HepG2 (cell line): Measurements from ENCODE around the gene ECHDC1. TPM values are rescaled to one million over a fixed set of nuclear protein-coding genes. Genes with fewer than 3 reads are reported as not detected.

Experiments
- ZNF772 ChIP-seq: sonication (generic); formaldehyde crosslinking; IDR thresholded peaks from 2 replicates; pipeline ENCODE4 v1.5.0; 2020; ENCODE audit warnings: mild to moderate bottlenecking, missing genetic modification reagents
- polyA plus RNA-seq, 8 experiments: library from polyadenylated mRNA; depleted of rRNA in 3 of 8; stranded (reverse) in 7 of 8; unstranded in 1 of 8; fragments of >200 nt; fragmentation: Illumina TruSeq in 4 of 8; extraction: Trizol in 4 of 8; gene quantifications; 2 replicates each; pipeline versions ENCODE4 v1.2.1 to v1.2.3, GENCODE V29; 2011 to 2016; ENCODE audit warnings: low read depth in 4 of 8, missing spikeins in 1 of 8, mixed read lengths in 1 of 8; ENCODE audit not compliant: insufficient read depth in 1 of 8
- total RNA-seq, 5 experiments: library from RNA; depleted of rRNA; stranded (reverse); fragments of >200 nt; fragmentation: Illumina TruSeq; extraction: Trizol; gene quantifications; 2 replicates each; pipeline ENCODE4 v1.2.3, GENCODE V29; 2016; ENCODE audit warnings: low read depth in 1 of 5
- TF ChIP-seq, protein P1 (sequence below), 2 experiments: fragments of 450-650 bp in 1 of 2; sonication (generic) in 1 of 2; formaldehyde crosslinking in 1 of 2; IDR thresholded peaks; 2 replicates each; pipeline versions ENCODE4 v1.6.1 to v1.8.0; 2016 to 2022; ENCODE audit warnings: antibody characterized with exemption in 1 of 2, mild to moderate bottlenecking in 1 of 2, missing genetic modification reagents in 1 of 2
- TF ChIP-seq, protein P2 (sequence below): sonication (generic); formaldehyde crosslinking; IDR thresholded peaks from 2 replicates; pipeline ENCODE4 v1.8.1; 2022; ENCODE audit warnings: low read depth, mild to moderate bottlenecking, missing genetic modification reagents
- TF ChIP-seq, protein P3 (sequence below): sonication (generic); formaldehyde crosslinking; IDR thresholded peaks from 2 replicates; pipeline ENCODE4 v1.8.0; 2022; ENCODE audit warnings: missing genetic modification reagents, mild to moderate bottlenecking, inconsistent platforms, borderline replicate concordance

ECHDC1 gene
- total and polyA plus RNA-seq, 2 of the 13 experiments (the other 11 are each of a cell fraction or from before 2014, with no cell fraction given) = 32.8 to 98.1 TPM

DNA sequence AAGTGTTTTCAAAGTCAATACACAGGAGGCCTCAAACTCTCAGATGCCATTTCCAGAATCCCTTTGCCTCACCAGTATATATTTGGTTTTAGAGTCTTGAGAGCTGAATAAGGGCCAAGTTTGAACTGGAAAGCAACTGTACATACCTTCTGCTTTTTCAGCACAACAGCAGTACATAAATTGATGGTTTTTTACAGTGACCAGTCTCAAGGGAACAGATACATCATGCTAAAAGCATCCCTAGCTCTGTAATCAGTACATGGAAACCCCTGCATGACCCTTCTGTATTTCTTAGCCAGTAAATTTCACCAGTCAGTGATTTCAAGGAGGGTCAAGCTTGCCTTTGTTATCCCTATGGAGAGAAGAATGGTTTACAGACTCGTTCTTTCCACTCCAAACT is 40.6 kb upstream of the ECHDC1 start (continued):
- TF ChIP-seq, protein P1, sequence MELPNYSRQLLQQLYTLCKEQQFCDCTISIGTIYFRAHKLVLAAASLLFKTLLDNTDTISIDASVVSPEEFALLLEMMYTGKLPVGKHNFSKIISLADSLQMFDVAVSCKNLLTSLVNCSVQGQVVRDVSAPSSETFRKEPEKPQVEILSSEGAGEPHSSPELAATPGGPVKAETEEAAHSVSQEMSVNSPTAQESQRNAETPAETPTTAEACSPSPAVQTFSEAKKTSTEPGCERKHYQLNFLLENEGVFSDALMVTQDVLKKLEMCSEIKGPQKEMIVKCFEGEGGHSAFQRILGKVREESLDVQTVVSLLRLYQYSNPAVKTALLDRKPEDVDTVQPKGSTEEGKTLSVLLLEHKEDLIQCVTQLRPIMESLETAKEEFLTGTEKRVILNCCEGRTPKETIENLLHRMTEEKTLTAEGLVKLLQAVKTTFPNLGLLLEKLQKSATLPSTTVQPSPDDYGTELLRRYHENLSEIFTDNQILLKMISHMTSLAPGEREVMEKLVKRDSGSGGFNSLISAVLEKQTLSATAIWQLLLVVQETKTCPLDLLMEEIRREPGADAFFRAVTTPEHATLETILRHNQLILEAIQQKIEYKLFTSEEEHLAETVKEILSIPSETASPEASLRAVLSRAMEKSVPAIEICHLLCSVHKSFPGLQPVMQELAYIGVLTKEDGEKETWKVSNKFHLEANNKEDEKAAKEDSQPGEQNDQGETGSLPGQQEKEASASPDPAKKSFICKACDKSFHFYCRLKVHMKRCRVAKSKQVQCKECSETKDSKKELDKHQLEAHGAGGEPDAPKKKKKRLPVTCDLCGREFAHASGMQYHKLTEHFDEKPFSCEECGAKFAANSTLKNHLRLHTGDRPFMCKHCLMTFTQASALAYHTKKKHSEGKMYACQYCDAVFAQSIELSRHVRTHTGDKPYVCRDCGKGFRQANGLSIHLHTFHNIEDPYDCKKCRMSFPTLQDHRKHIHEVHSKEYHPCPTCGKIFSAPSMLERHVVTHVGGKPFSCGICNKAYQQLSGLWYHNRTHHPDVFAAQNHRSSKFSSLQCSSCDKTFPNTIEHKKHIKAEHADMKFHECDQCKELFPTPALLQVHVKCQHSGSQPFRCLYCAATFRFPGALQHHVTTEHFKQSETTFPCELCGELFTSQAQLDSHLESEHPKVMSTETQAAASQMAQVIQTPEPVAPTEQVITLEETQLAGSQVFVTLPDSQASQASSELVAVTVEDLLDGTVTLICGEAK (IDR thresholded peaks at IDR 0.05) = no peak
- TF ChIP-seq, protein P1 (CRISPR knock-in tag; IDR thresholded peaks at IDR 0.05) = no peak
- TF ChIP-seq, protein P2, sequence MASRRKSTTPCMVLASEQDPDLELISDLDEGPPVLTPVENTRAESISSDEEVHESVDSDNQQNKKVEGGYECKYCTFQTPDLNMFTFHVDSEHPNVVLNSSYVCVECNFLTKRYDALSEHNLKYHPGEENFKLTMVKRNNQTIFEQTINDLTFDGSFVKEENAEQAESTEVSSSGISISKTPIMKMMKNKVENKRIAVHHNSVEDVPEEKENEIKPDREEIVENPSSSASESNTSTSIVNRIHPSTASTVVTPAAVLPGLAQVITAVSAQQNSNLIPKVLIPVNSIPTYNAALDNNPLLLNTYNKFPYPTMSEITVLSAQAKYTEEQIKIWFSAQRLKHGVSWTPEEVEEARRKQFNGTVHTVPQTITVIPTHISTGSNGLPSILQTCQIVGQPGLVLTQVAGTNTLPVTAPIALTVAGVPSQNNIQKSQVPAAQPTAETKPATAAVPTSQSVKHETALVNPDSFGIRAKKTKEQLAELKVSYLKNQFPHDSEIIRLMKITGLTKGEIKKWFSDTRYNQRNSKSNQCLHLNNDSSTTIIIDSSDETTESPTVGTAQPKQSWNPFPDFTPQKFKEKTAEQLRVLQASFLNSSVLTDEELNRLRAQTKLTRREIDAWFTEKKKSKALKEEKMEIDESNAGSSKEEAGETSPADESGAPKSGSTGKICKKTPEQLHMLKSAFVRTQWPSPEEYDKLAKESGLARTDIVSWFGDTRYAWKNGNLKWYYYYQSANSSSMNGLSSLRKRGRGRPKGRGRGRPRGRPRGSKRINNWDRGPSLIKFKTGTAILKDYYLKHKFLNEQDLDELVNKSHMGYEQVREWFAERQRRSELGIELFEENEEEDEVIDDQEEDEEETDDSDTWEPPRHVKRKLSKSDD (CRISPR knock-in tag) = no peak
- TF ChIP-seq ZNF772 (CRISPR knock-in tag) = no peak
- TF ChIP-seq, protein P3, sequence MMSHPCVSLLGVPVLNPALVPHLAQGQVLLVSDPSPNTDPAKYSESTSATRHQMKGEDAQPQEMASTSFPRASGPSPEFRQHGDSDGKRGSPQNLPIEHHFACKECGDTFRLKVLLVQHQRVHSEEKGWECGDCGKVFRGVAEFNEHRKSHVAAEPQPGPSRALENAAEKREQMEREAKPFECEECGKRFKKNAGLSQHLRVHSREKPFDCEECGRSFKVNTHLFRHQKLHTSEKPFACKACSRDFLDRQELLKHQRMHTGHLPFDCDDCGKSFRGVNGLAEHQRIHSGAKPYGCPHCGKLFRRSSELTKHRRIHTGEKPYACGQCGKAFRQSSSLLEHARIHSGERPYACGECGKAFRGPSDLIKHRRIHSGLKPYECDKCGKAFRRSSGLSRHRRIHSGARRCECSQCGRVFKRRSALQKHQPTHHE (CRISPR knock-in tag) = no peak
